OCI-LY1 (cell line): ENCODE results near the gene CPNE7.

Source experiments
- H2AFZ ChIP-seq: fragments of 200-600 bp; sonication (generic), shearing (Covaris generic); 2 replicates; pipeline ENCODE4 v1.6.0; 2014; ENCODE audit warnings: antibody characterized with exemption, mild to moderate bottlenecking, low read length
- H3F3A ChIP-seq: fragments of 200-600 bp; sonication (generic), shearing (Covaris generic); 2 replicates; pipeline ENCODE4 v1.6.0; 2014; ENCODE audit warnings: mild to moderate bottlenecking, antibody characterized with exemption, low read length, moderate library complexity; ENCODE audit not compliant: insufficient read depth
- H3K27ac ChIP-seq: fragments of 200-600 bp; sonication (generic); 2 replicates; pipeline ENCODE4 v1.5.1; 2014; ENCODE audit warnings: low read length, mixed run types, mild to moderate bottlenecking, low read depth; ENCODE audit not compliant: poor library complexity, severe bottlenecking
- H3K27me3 ChIP-seq: fragments of 200-600 bp; sonication (generic); 2 replicates; pipeline ENCODE4 v1.6.0; 2014; ENCODE audit warnings: antibody characterized with exemption, mild to moderate bottlenecking, low read length, moderate library complexity; ENCODE audit not compliant: insufficient read depth
- H3K36me3 ChIP-seq: fragments of 200-600 bp; sonication (generic); 2 replicates; pipeline ENCODE4 v1.6.1; 2014; ENCODE audit warnings: mild to moderate bottlenecking, antibody characterized with exemption, low read length, moderate library complexity, mixed read lengths; ENCODE audit not compliant: insufficient read depth
- H3K4me1 ChIP-seq: fragments of 200-600 bp; sonication (generic); 2 replicates; pipeline ENCODE4 v1.5.1; 2014; ENCODE audit warnings: mild to moderate bottlenecking, low read length, moderate library complexity; ENCODE audit not compliant: insufficient read depth, severe bottlenecking
- H3K4me2 ChIP-seq: fragments of 200-600 bp; sonication (generic), shearing (Covaris generic); 2 replicates; pipeline ENCODE4 v1.6.1; 2014; ENCODE audit warnings: low read length
- H3K4me3 ChIP-seq: fragments of 200-600 bp; sonication (generic); 2 replicates; pipeline ENCODE4 v1.5.1; 2014; ENCODE audit warnings: low read length, low read depth, mild to moderate bottlenecking, mixed read lengths; ENCODE audit not compliant: poor library complexity, severe bottlenecking
- H3K79me2 ChIP-seq: fragments of 200-600 bp; shearing (Covaris generic); 2 replicates; pipeline ENCODE4 v1.6.1; 2016; ENCODE audit warnings: mixed run types, low read length, mixed read lengths; ENCODE audit not compliant: insufficient read depth
- H3K9ac ChIP-seq: fragments of 200-600 bp; sonication (generic), shearing (Covaris generic); 2 replicates; pipeline ENCODE4 v1.6.1; 2014; ENCODE audit warnings: mild to moderate bottlenecking, low read length, mixed read lengths
- H3K9me2 ChIP-seq: fragments of 200-600 bp; sonication (generic), shearing (Covaris generic); 2 replicates; pipeline ENCODE4 v1.6.1; 2014; ENCODE audit warnings: low read depth, mild to moderate bottlenecking, low read length, mixed read lengths
- H3K9me3 ChIP-seq: fragments of 200-600 bp; shearing (Covaris generic); 2 replicates; pipeline ENCODE4 v1.6.1; 2014; ENCODE audit warnings: low read length, mixed read lengths
- H4K20me1 ChIP-seq: fragments of 200-600 bp; sonication (generic), shearing (Covaris generic); 2 replicates; pipeline ENCODE4 v1.6.0; 2016; ENCODE audit warnings: mild to moderate bottlenecking, low read length; ENCODE audit not compliant: insufficient read depth
- CTCF ChIP-seq: fragments of 200-600 bp; sonication (generic), shearing (Covaris generic); IDR thresholded peaks from 2 replicates; pipeline ENCODE4 v1.5.1; 2017; ENCODE audit warnings: mild to moderate bottlenecking, antibody characterized with exemption, low read length, moderate library complexity, mixed read lengths
- EZH2 ChIP-seq: fragments of 200-600 bp; sonication (generic), shearing (Covaris generic); IDR thresholded peaks from 2 replicates; pipeline ENCODE4 v1.8.0; 2017; ENCODE audit warnings: borderline replicate concordance, mixed run types, mild to moderate bottlenecking, antibody characterized with exemption, low read length, moderate library complexity, mixed read lengths

CPNE7 gene

GRCh38 chr16:89600956-89601355 lies 25.4 kb downstream of the CPNE7 start:
- Histone ChIP-seq H3K79me2 (no peaks in the 10 kb centered on the region), H3K9ac (no peak overlapping the region), H3K9me2 (no peaks in the 10 kb centered on the region), H3K4me1 (no peaks in the 10 kb centered on the region), H3K27me3 (no peaks in the 10 kb centered on the region; the same call in none of the 2 replicates), H3K27ac (no peak overlapping the region), H3K4me2 (no peak overlapping the region), H3F3A (no peaks in the 10 kb centered on the region), H3K4me3 (no peak overlapping the region), H3K36me3 (no peaks in the 10 kb centered on the region), H2AFZ (no peak overlapping the region), H4K20me1 (no peaks in the 10 kb centered on the region), H3K9me3 (no peaks in the 10 kb centered on the region)
- TF ChIP-seq EZH2 (no peak), CTCF (no peak)

GRCh38 chr16:89601906-89602272 lies 26.3 kb downstream of the CPNE7 start:
- TF ChIP-seq CTCF (no peak), EZH2 (no peak)
- Histone ChIP-seq H3K79me2 (no peaks in the 10 kb centered on the region), H3K9me3 (no peaks in the 10 kb centered on the region), H3F3A (no peaks in the 10 kb centered on the region), H3K4me1 (no peaks in the 10 kb centered on the region), H3K4me3 (no peak overlapping the region), H3K9ac (no peak overlapping the region), H3K4me2 (no peak overlapping the region), H3K27me3 (no peaks in the 10 kb centered on the region; the same call in none of the 2 replicates), H3K27ac (no peak overlapping the region), H3K9me2 (no peaks in the 10 kb centered on the region), H4K20me1 (no peaks in the 10 kb centered on the region), H3K36me3 (no peaks in the 10 kb centered on the region), H2AFZ (no peak overlapping the region)

- Histone ChIP-seq H3K9me3 (no peaks in the 10 kb centered on the region), H3K9ac (no peak overlapping the region), H3K4me3 (no peak overlapping the region), H3K4me2 (no peak overlapping the region), H2AFZ (no peak overlapping the region), H3F3A (no peaks in the 10 kb centered on the region), H3K4me1 (peaks cover 2% of the 10 kb centered on the region), H3K27ac (no peak overlapping the region), H3K79me2 (no peaks in the 10 kb centered on the region), H4K20me1 (no peaks in the 10 kb centered on the region), H3K36me3 (no peaks in the 10 kb centered on the region), H3K9me2 (no peaks in the 10 kb centered on the region), H3K27me3 (no peaks in the 10 kb centered on the region; the same call in none of the 2 replicates)
- TF ChIP-seq CTCF (no peak), EZH2 (no peak)
Observed at GRCh38 chr16:89602273-89602951, 26.9 kb downstream of the CPNE7 start.
